Measurements from ENCODE around the gene ST3GAL4. TPM values are rescaled to one million over a fixed set of nuclear protein-coding genes. Genes with fewer than 3 reads are reported as not detected.

Gene ST3GAL4
- total RNA-seq, 4 donors from 2014 or later, result 42.1 to 56.2 (median 47.2) TPM

GRCh38 chr11:126423154-126423553 lies 67.7 kb downstream of the ST3GAL4 start:
- H3K27me3 ChIP-seq, result no peaks in the 10 kb centered on the region
- H3K4me1 ChIP-seq, result peaks cover 0 to 31% (median 3%) of the 10 kb centered on the region in 3 donors
- no CpG with 5 or more reads among the region's 2 CpGs for WGBS, 2 donors (ENCODE audit: low coverage in 1 of 2)
- no peak for TF ChIP-seq CTCF (IDR thresholded peaks at IDR 0.05)
- TF ChIP-seq EP300 (IDR thresholded peaks at IDR 0.05), result no peak
- no peak for TF ChIP-seq POLR2AphosphoS5 (IDR thresholded peaks at IDR 0.05)
- no peak for TF ChIP-seq POLR2A (IDR thresholded peaks at IDR 0.05)
- H3K9me3 ChIP-seq, result no peaks in the 10 kb centered on the region
- peaks cover 0 to 7% of the 10 kb centered on the region in 2 donors for H3K36me3 ChIP-seq
- H3K4me3 ChIP-seq, result no peak overlapping the region
- H3K27ac ChIP-seq, result no peak overlapping the region
- ATAC-seq, result no peak

- no peaks in the 10 kb centered on the region for H3K9me3 ChIP-seq
- no peak for ATAC-seq
- no peak overlapping the region for H3K4me3 ChIP-seq
- WGBS, 2 donors (ENCODE audit: low coverage in 1 of 2), result 0% methylated on average over 1 of the region's 11 CpGs; no CpG with 5 or more reads in 1 of the 2 donors
- peaks cover 0 to 7% of the 10 kb centered on the region in 2 donors for H3K36me3 ChIP-seq
- no peaks in the 10 kb centered on the region for H3K27me3 ChIP-seq
- H3K27ac ChIP-seq, result no peak overlapping the region
- TF ChIP-seq POLR2A (IDR thresholded peaks at IDR 0.05) (no peak), EP300 (IDR thresholded peaks at IDR 0.05) (no peak), POLR2AphosphoS5 (IDR thresholded peaks at IDR 0.05) (no peak), CTCF (IDR thresholded peaks at IDR 0.05) (no peak)
- peaks cover 0 to 31% (median 3%) of the 10 kb centered on the region in 3 donors for H3K4me1 ChIP-seq
These were observed 68.3 kb downstream of the ST3GAL4 start for GRCh38 chr11:126423743-126424142.

GRCh38 chr11:126424471-126425039 lies 69.1 kb downstream of the ST3GAL4 start:
- TF ChIP-seq POLR2AphosphoS5 (IDR thresholded peaks at IDR 0.05), result no peak
- Histone ChIP-seq H3K4me3 (no peak overlapping the region), H3K27ac (no peak overlapping the region), H3K27me3 (no peaks in the 10 kb centered on the region), H3K36me3 (peaks cover 0 to 7% of the 10 kb centered on the region in 2 donors), H3K4me1 (peaks cover 0 to 31% (median 3%) of the 10 kb centered on the region in 3 donors), H3K9me3 (no peaks in the 10 kb centered on the region)
- ATAC-seq, result no peak
- WGBS, 2 donors (ENCODE audit: low coverage in 1 of 2), result 80% methylated on average over 1 of the region's 30 CpGs; no CpG with 5 or more reads in 1 of the 2 donors

- H3K27ac ChIP-seq, result no peak overlapping the region
- H3K36me3 ChIP-seq, result peaks cover 0 to 7% of the 10 kb centered on the region in 2 donors
- WGBS, 2 donors (ENCODE audit: low coverage in 1 of 2), result 92 to 100% methylated on average over 3 of the region's 3 CpGs
- H3K27me3 ChIP-seq, result no peaks in the 10 kb centered on the region
- ATAC-seq, result no peak
- TF ChIP-seq EP300 (IDR thresholded peaks at IDR 0.05), result no peak
- no peak for TF ChIP-seq CTCF (IDR thresholded peaks at IDR 0.05)
- no peak for TF ChIP-seq POLR2AphosphoS5 (IDR thresholded peaks at IDR 0.05)
- TF ChIP-seq POLR2A (IDR thresholded peaks at IDR 0.05), result no peak
- peaks cover 0 to 23% (median 4%) of the 10 kb centered on the region in 3 donors for H3K4me1 ChIP-seq
- H3K9me3 ChIP-seq, result no peaks in the 10 kb centered on the region
- H3K4me3 ChIP-seq, result no peak overlapping the region
These were observed 70.6 kb downstream of the ST3GAL4 start for GRCh38 chr11:126426106-126426505.

GRCh38 chr11:126426820-126427749 lies 71.6 kb downstream of the ST3GAL4 start:
- WGBS, 2 donors (ENCODE audit: low coverage in 1 of 2), result 64 to 65% methylated on average over 11 to 14 of the region's 14 CpGs
- Histone ChIP-seq H3K4me1 (peaks cover 0 to 24% (median 11%) of the 10 kb centered on the region in 3 donors), H3K4me3 (no peak overlapping the region), H3K9me3 (no peaks in the 10 kb centered on the region), H3K27ac (peak overlapping the region in 3 of 4 donors; percentile 34 to 62 (median 35)), H3K27me3 (no peaks in the 10 kb centered on the region), H3K36me3 (peaks cover 0 to 7% of the 10 kb centered on the region in 2 donors)
- TF ChIP-seq EP300 (IDR thresholded peaks at IDR 0.05), result no peak
- TF ChIP-seq POLR2AphosphoS5 (IDR thresholded peaks at IDR 0.05), result no peak
- TF ChIP-seq POLR2A (IDR thresholded peaks at IDR 0.05), result no peak
- TF ChIP-seq CTCF (IDR thresholded peaks at IDR 0.05), result no peak
- no peak for ATAC-seq
